ENCODE measurements around the gene DTWD2. TPM values are rescaled to one million over a fixed set of nuclear protein-coding genes. Genes with fewer than 3 reads are reported as not detected.
"Not testable (repeated sequence)": the region's sequence is repeated elsewhere in the genome, so short reads cannot be mapped to it uniquely, and the experiment has no call there.

DTWD2 gene
- total RNA-seq, 6 experiments from 2014 or later: 3.7 to 13.4 (median 7.0) TPM

DNA sequence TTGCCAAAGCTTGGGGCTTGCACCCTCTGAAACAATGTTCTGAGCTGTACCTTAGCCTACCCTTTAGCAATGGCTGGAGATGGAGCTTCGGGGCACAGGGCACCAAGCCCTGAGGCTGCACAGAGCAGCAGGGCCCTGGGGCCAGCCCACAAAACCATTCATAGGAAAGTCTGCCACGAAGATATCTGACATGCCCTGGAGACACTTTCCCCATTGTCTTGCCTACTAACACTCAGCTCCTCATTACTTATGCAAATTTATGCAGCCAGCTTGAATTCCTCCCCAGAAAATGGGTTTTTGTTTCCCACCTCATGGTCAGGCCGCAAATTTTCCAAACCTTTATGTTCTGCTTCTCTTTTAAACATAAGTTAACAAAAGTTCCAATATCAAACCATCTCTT is 105.7 kb downstream of the DTWD2 start:
- WGBS (ENCODE audit: insufficient coverage, low coverage, low lambda C conversion rate, missing lambda C conversion rate): 90% methylated on average over 2 of the region's 3 CpGs
- ATAC-seq (no peak), DNase-seq (no peak)
- Histone ChIP-seq H3K9me3 (peaks cover 0 to 3% (median 0%) of the 10 kb centered on the region in 4 donors), H3K4me3 (no peak overlapping the region), H3K36me3 (no peaks in the 10 kb centered on the region), H3K27me3 (no peaks in the 10 kb centered on the region), H3K27ac (no peak overlapping the region), H3K4me1 (no peaks in the 10 kb centered on the region)
- TF ChIP-seq POLR2A (IDR thresholded peaks at IDR 0.05): no peak
- TF ChIP-seq, protein P1, sequence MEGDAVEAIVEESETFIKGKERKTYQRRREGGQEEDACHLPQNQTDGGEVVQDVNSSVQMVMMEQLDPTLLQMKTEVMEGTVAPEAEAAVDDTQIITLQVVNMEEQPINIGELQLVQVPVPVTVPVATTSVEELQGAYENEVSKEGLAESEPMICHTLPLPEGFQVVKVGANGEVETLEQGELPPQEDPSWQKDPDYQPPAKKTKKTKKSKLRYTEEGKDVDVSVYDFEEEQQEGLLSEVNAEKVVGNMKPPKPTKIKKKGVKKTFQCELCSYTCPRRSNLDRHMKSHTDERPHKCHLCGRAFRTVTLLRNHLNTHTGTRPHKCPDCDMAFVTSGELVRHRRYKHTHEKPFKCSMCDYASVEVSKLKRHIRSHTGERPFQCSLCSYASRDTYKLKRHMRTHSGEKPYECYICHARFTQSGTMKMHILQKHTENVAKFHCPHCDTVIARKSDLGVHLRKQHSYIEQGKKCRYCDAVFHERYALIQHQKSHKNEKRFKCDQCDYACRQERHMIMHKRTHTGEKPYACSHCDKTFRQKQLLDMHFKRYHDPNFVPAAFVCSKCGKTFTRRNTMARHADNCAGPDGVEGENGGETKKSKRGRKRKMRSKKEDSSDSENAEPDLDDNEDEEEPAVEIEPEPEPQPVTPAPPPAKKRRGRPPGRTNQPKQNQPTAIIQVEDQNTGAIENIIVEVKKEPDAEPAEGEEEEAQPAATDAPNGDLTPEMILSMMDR (IDR thresholded peaks at IDR 0.05): no peak
- intact Hi-C loops (cut with DNase I): no loop called here

DNA sequence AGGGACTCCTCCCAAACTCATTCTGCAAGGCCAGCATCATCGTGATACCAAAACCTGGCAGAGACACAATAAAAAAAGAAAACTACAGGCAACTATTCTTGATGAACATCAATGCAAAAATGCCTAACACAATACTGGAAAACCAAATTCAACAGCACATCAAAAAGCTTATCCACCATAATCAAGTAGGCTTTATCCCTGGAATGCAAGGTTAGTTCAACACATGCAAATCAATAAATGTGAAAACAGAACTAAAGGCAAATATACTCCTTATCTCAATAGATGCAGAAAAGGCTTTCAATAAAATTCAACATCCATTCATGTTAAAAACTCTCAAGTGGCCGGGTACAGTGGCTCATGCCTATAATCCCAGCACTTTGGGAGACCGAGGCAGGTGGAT is 111.5 kb downstream of the DTWD2 start:
- H3K4me3 ChIP-seq; H3K4me1 ChIP-seq; H3K9me3 ChIP-seq; intact Hi-C loops (cut with DNase I); ATAC-seq; H3K27ac ChIP-seq; DNase-seq; H3K36me3 ChIP-seq; H3K27me3 ChIP-seq: not testable (repeated sequence)
- 54% methylated on average over 2 of the region's 3 CpGs for WGBS (ENCODE audit: insufficient coverage, low coverage, low lambda C conversion rate, missing lambda C conversion rate)

DNA sequence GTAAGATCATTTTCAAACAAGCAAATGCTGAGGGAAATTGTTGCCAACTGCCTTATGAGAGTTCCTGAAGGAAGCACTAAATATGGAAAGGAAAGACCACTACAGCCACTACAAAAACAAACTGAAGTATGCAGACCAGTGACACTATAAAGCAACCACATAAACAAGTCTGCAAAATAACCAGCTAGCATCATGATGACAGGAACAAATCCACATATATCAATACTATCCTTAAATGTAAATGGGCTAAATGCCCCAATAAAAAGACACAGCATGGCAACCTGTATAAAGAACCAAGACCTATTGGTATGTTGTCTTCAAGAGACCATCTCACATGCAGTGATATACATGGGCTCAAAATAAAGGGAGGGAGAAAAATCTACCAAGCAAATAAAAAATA is 113.2 kb downstream of the DTWD2 start:
- no peak overlapping the region for H3K27ac ChIP-seq
- TF ChIP-seq POLR2A (IDR thresholded peaks at IDR 0.05): no peak
- TF ChIP-seq, protein P1 (IDR thresholded peaks at IDR 0.05): no peak
- H3K9me3 ChIP-seq: peaks cover 0 to 7% (median 0%) of the 10 kb centered on the region in 4 donors
- DNase-seq (no peak), ATAC-seq (no peak)
- no peak overlapping the region for H3K4me3 ChIP-seq
- intact Hi-C loops (cut with DNase I): no loop called here
- no peaks in the 10 kb centered on the region for H3K36me3 ChIP-seq
- H3K27me3 ChIP-seq: no peaks in the 10 kb centered on the region
- H3K4me1 ChIP-seq: no peaks in the 10 kb centered on the region

DNA sequence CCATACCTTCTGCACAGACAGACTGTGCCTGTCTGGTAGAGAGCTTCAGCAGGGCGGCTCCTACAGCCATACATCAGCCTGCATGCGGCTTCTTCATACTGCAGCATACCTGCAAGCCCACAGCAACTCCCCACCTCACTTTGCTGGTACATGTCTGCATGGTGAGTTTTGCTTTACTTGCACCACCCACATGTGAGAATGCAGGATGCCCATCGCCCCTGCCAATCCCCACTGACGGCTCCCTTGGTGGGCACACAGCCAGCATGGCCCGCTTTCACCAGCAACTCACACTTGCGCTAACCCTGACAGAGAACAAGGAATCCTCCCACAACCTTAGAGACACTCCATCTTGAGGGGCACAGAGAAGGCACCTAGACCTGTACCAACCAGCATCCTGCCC is 114.9 kb downstream of the DTWD2 start:
- H3K27ac ChIP-seq: no peak overlapping the region
- H3K4me1 ChIP-seq: no peaks in the 10 kb centered on the region
- H3K27me3 ChIP-seq: no peaks in the 10 kb centered on the region
- ATAC-seq: no peak
- H3K9me3 ChIP-seq: peaks cover 0 to 7% (median 0%) of the 10 kb centered on the region in 4 donors
- TF ChIP-seq, protein P1 (IDR thresholded peaks at IDR 0.05): no peak
- TF ChIP-seq POLR2A (IDR thresholded peaks at IDR 0.05): no peak
- DNase-seq: no peak
- H3K4me3 ChIP-seq: no peak overlapping the region
- intact Hi-C loops (cut with DNase I): no loop called here
- 89% methylated on average over 3 of the region's 6 CpGs for WGBS (ENCODE audit: insufficient coverage, low coverage, low lambda C conversion rate, missing lambda C conversion rate)
- H3K36me3 ChIP-seq: no peaks in the 10 kb centered on the region

DNA sequence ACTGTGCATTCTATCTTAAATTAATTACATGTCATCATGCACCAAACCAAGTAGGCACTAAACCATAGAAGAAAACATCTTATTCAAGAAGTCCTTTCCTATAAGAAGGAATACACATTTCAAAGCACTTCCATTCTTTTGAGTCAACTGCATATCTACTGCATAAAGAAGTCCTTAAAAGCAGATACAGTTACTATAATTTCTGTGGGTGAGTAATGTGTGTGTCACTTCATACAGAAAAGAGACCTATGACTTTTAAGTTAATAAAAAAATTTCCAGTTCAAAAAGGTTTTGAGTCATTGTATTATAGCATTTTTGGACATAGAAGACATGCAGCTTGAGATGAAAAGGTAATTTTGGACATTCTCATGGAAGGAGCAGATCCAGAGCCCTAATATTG is 125.0 kb downstream of the DTWD2 start:
- no peak for TF ChIP-seq POLR2A (IDR thresholded peaks at IDR 0.05)
- TF ChIP-seq, protein P1 (IDR thresholded peaks at IDR 0.05): no peak
- H3K4me3 ChIP-seq: no peak overlapping the region
- no peaks in the 10 kb centered on the region for H3K9me3 ChIP-seq
- H3K27ac ChIP-seq: no peak overlapping the region
- DNase-seq (no peak), ATAC-seq (no peak)
- no peaks in the 10 kb centered on the region for H3K27me3 ChIP-seq
- H3K36me3 ChIP-seq: no peaks in the 10 kb centered on the region
- intact Hi-C loops (cut with DNase I): no loop called here
- H3K4me1 ChIP-seq: no peaks in the 10 kb centered on the region

All from right lobe of liver (tissue), 6 donors.